Suprapubic skin (tissue), 4 donors: ENCODE results near the gene COL23A1.

ENCODE experiments used
- CTCF ChIP-seq, 2 donors: fragments of 200-600 bp in 1 of 2; fragments of 450-650 bp in 1 of 2; sonication (generic) in 1 of 2; IDR thresholded peaks; one replicate each; pipeline ENCODE4 v1.5.1; 2016 to 2019; ENCODE audit warnings: antibody characterized with exemption in 2 of 2, mild to moderate bottlenecking in 1 of 2, moderate library complexity in 1 of 2
- EP300 ChIP-seq: sonication (generic); formaldehyde crosslinking; IDR thresholded peaks from one replicate; pipeline ENCODE4 v1.6.1; 2017; ENCODE audit warnings: antibody characterized with exemption
- POLR2A ChIP-seq, 2 donors: fragments of 450-650 bp; IDR thresholded peaks; one replicate each; pipeline ENCODE4 v1.6.1; 2017; ENCODE audit warnings: antibody characterized with exemption in 2 of 2, mild to moderate bottlenecking in 2 of 2, moderate library complexity in 2 of 2
- POLR2AphosphoS5 ChIP-seq, 3 donors: sonication (generic); formaldehyde crosslinking; IDR thresholded peaks; one replicate each; pipeline ENCODE4 v1.6.1; 2017; ENCODE audit warnings: antibody characterized with exemption in 3 of 3

- TF ChIP-seq CTCF (IDR thresholded peaks at IDR 0.05) (no peak), EP300 (no peak), POLR2AphosphoS5 (IDR thresholded peaks at IDR 0.05) (no peak), POLR2A (IDR thresholded peaks at IDR 0.05) (no peak)
These were observed 263.8 kb downstream of the COL23A1 start for GRCh38 chr5:178326374-178326715.
